HEK293T (cell line): Measurements from ENCODE around the gene SPPL3.

Experiments
- ARNT ChIP-seq: fragments of 450-650 bp; IDR thresholded peaks from 2 replicates; pipeline ENCODE4 v1.6.1; 2017; ENCODE audit warnings: mild to moderate bottlenecking
- BHLHE40 ChIP-seq: fragments of 450-650 bp; IDR thresholded peaks from 2 replicates; pipeline ENCODE4 v1.6.1; 2016; ENCODE audit warnings: mild to moderate bottlenecking, moderate library complexity, borderline replicate concordance
- ELF4 ChIP-seq: fragments of 450-650 bp; IDR thresholded peaks from 2 replicates; pipeline ENCODE4 v1.6.1; 2017; ENCODE audit warnings: antibody characterized with exemption
- FOXA1 ChIP-seq: fragments of 450-650 bp; IDR thresholded peaks from 2 replicates; pipeline ENCODE4 v1.6.1; 2016; ENCODE audit warnings: mild to moderate bottlenecking
- SP1 ChIP-seq: fragments of 450-650 bp; IDR thresholded peaks from 2 replicates; pipeline ENCODE4 v1.6.1; 2017
- TARDBP ChIP-seq: fragments of 450-650 bp; IDR thresholded peaks from 2 replicates; pipeline ENCODE4 v1.6.1; 2016
- ZNF384 ChIP-seq: fragments of 450-650 bp; IDR thresholded peaks from 2 replicates; pipeline ENCODE4 v1.6.1; 2016

DNA sequence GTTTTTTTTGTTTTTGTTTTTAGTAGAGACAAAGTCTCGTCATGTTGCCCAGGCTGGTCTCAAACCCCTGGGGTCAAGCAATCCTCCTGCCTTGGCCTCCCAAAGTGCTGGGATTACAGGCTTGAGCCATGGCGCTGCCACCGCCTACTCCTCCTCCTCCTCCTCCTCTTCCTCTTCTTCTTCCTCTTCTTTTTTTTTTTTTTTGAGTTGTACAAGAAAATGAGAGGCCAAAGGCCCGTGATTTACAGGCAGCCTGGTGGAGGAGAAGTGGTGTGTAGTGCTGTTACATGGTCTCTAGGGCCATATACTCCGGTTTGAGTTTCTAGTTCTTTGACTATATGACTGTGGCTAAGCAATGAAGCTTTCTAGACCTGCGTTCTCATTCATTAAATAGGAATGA, 29.6 kb upstream of the SPPL3 start:
- TF ChIP-seq ELF4 (no peak), TARDBP (no peak), BHLHE40 (no peak), FOXA1 (no peak), ZNF384 (no peak), SP1 (no peak), ARNT (no peak)
